DND-41 (cell line): Measurements from ENCODE around the gene PPP6R1.
"Not testable (repeated sequence)": the region's sequence is repeated elsewhere in the genome, so short reads cannot be mapped to it uniquely, and the experiment has no call there.

Experiments
- ATAC-seq: fragments of 200-7000 bp; cut with Tn5 transposase; 3 replicates; pipeline ENCODE4 v1.9.1; 2021; ENCODE audit warnings: low read depth; ENCODE audit not compliant: insufficient read depth
- DNase-seq: peaks from one replicate; pipeline ENCODE4 v3.0.0-alpha.2; 2020
- H2AFZ ChIP-seq: 2 replicates; pipeline ENCODE4 v1.6.0; 2012; ENCODE audit warnings: low read depth, low read length
- H3K27ac ChIP-seq: 2 replicates; pipeline ENCODE4 v1.5.1; 2012; ENCODE audit warnings: low read length, inconsistent platforms
- H3K27me3 ChIP-seq: fragments of 200-600 bp; sonication (generic); 2 replicates; pipeline ENCODE4 v1.6.0; 2012; ENCODE audit warnings: low read length, mild to moderate bottlenecking, inconsistent platforms; ENCODE audit not compliant: insufficient read depth, poor library complexity
- H3K36me3 ChIP-seq: 2 replicates; pipeline ENCODE4 v1.5.1; 2012; ENCODE audit warnings: low read length, inconsistent platforms; ENCODE audit not compliant: insufficient read depth
- H3K4me1 ChIP-seq: 2 replicates; pipeline ENCODE4 v1.5.1; 2012; ENCODE audit warnings: mild to moderate bottlenecking, low read length; ENCODE audit not compliant: insufficient read depth
- H3K4me2 ChIP-seq: 2 replicates; pipeline ENCODE4 v1.6.0; 2012; ENCODE audit warnings: mild to moderate bottlenecking, moderate library complexity, low read length, inconsistent platforms; ENCODE audit not compliant: insufficient read depth
- H3K4me3 ChIP-seq, 2 experiments: fragments of 200-600 bp in 1 of 2; shearing (Covaris generic) in 1 of 2; 2 replicates each; pipeline ENCODE4 v1.5.1; 2012 to 2016; ENCODE audit warnings: inconsistent platforms in 2 of 2, low read length in 2 of 2, mild to moderate bottlenecking in 2 of 2, low read depth in 1 of 2, moderate library complexity in 1 of 2
- H3K79me2 ChIP-seq: 2 replicates; pipeline ENCODE4 v1.6.0; 2012; ENCODE audit warnings: low read length, inconsistent platforms; ENCODE audit not compliant: insufficient read depth
- H3K9ac ChIP-seq: 2 replicates; pipeline ENCODE4 v1.6.0; 2012; ENCODE audit warnings: low read depth, mild to moderate bottlenecking, inconsistent platforms, low read length, moderate library complexity
- H3K9me3 ChIP-seq: 2 replicates; pipeline ENCODE4 v1.5.1; 2012; ENCODE audit warnings: low read length, moderate library complexity, mild to moderate bottlenecking, inconsistent platforms; ENCODE audit not compliant: insufficient read depth, severe bottlenecking
- H4K20me1 ChIP-seq: 2 replicates; pipeline ENCODE4 v1.6.0; 2012; ENCODE audit warnings: low read length; ENCODE audit not compliant: insufficient read depth
- EZH2 ChIP-seq: IDR thresholded peaks from 3 replicates; pipeline ENCODE4 v1.6.1; 2012; ENCODE audit warnings: borderline replicate concordance, low read depth, mild to moderate bottlenecking, moderate library complexity, low read length, inconsistent platforms; ENCODE audit not compliant: severe bottlenecking
- TF ChIP-seq, protein P1 (sequence below): IDR thresholded peaks from 2 replicates; pipeline ENCODE4 v1.5.1; 2012; ENCODE audit warnings: borderline replicate concordance, low read length, moderate library complexity, mild to moderate bottlenecking; ENCODE audit not compliant: poor library complexity, severe bottlenecking; ENCODE audit errors: extremely low read depth

Gene PPP6R1

GRCh38 chr19:55226788-55227187 is 32.0 kb downstream of the PPP6R1 start:
- H3K27me3 ChIP-seq: no peaks in the 10 kb centered on the region
- H4K20me1 ChIP-seq: peaks cover 71% of the 10 kb centered on the region
- no peak overlapping the region for H3K4me2 ChIP-seq
- no peak for TF ChIP-seq EZH2
- TF ChIP-seq, protein P1, sequence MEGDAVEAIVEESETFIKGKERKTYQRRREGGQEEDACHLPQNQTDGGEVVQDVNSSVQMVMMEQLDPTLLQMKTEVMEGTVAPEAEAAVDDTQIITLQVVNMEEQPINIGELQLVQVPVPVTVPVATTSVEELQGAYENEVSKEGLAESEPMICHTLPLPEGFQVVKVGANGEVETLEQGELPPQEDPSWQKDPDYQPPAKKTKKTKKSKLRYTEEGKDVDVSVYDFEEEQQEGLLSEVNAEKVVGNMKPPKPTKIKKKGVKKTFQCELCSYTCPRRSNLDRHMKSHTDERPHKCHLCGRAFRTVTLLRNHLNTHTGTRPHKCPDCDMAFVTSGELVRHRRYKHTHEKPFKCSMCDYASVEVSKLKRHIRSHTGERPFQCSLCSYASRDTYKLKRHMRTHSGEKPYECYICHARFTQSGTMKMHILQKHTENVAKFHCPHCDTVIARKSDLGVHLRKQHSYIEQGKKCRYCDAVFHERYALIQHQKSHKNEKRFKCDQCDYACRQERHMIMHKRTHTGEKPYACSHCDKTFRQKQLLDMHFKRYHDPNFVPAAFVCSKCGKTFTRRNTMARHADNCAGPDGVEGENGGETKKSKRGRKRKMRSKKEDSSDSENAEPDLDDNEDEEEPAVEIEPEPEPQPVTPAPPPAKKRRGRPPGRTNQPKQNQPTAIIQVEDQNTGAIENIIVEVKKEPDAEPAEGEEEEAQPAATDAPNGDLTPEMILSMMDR: no peak
- ATAC-seq (no peak), DNase-seq (no peak)
- H2AFZ ChIP-seq: no peak overlapping the region
- peaks cover 63% of the 10 kb centered on the region for H3K36me3 ChIP-seq
- H3K9me3 ChIP-seq: no peaks in the 10 kb centered on the region
- H3K79me2 ChIP-seq: no peaks in the 10 kb centered on the region
- no peak overlapping the region for H3K27ac ChIP-seq
- H3K4me1 ChIP-seq: no peaks in the 10 kb centered on the region
- H3K9ac ChIP-seq: no peak overlapping the region
- H3K4me3 ChIP-seq: no peak overlapping the region

DNA sequence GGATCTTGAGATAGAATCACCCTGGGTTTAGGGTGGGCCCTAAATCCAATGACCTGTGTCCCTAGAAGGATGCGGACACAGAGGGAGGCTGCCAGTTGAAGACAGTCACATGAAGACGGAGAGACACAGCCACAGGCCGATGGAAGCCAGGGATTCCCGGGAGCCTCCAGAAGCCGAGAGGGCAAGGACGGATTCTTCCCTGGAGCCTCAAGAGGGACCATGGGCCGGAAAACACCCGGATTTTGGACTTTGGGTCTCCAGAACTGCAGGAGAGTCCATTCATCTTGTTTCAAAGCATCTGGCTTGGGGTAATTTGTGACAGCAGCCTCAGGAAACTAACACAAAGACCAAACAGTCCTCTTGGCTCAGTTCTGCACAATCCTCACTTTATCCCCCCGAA is 32.5 kb downstream of the PPP6R1 start:
- Histone ChIP-seq H2AFZ (no peak overlapping the region), H3K4me2 (no peak overlapping the region), H3K27me3 (no peaks in the 10 kb centered on the region), H3K4me3 (no peak overlapping the region), H3K79me2 (no peaks in the 10 kb centered on the region), H3K36me3 (peaks cover 58% of the 10 kb centered on the region), H3K27ac (no peak overlapping the region), H3K9me3 (no peaks in the 10 kb centered on the region), H3K4me1 (no peaks in the 10 kb centered on the region), H4K20me1 (peaks cover 66% of the 10 kb centered on the region), H3K9ac (no peak overlapping the region)
- DNase-seq: no peak
- no peak for ATAC-seq
- TF ChIP-seq, protein P1: no peak
- TF ChIP-seq EZH2: no peak

- no peaks in the 10 kb centered on the region for H3K79me2 ChIP-seq
- peaks cover 64% of the 10 kb centered on the region for H4K20me1 ChIP-seq
- no peaks in the 10 kb centered on the region for H3K4me1 ChIP-seq
- H3K4me2 ChIP-seq: no peak overlapping the region
- peaks cover 51% of the 10 kb centered on the region for H3K36me3 ChIP-seq
- no peak overlapping the region for H3K9ac ChIP-seq
- H3K27ac ChIP-seq: no peak overlapping the region
- DNase-seq (no peak), ATAC-seq (no peak)
- no peaks in the 10 kb centered on the region for H3K27me3 ChIP-seq
- no peak for TF ChIP-seq EZH2
- TF ChIP-seq, protein P1: no peak
- H3K4me3 ChIP-seq: no peak overlapping the region
- no peaks in the 10 kb centered on the region for H3K9me3 ChIP-seq
- no peak overlapping the region for H2AFZ ChIP-seq
Observed at GRCh38 chr19:55225415-55225958, 33.3 kb downstream of the PPP6R1 start.

- H3K27ac ChIP-seq, H3K4me1 ChIP-seq, DNase-seq, H3K4me3 ChIP-seq, H3K9me3 ChIP-seq, H3K4me2 ChIP-seq, H2AFZ ChIP-seq, H3K9ac ChIP-seq, ATAC-seq, H3K27me3 ChIP-seq, H3K79me2 ChIP-seq: not testable (repeated sequence)
- peaks cover 61% of the 10 kb centered on the region for H4K20me1 ChIP-seq
- peaks cover 44% of the 10 kb centered on the region for H3K36me3 ChIP-seq
Observed at GRCh38 chr19:55224679-55225414, 34.0 kb downstream of the PPP6R1 start.
